Endodermal cell (in vitro differentiated cells): Measurements from ENCODE around the gene LAMTOR4. TPM values are rescaled to one million over a fixed set of nuclear protein-coding genes. Genes with fewer than 3 reads are reported as not detected.

Experiments
- DNase-seq: peaks from one replicate; pipeline ENCODE4 v3.0.0-alpha.2; 2017
- H3K27ac ChIP-seq: 2 replicates; pipeline ENCODE4 v1.5.1; 2013; ENCODE audit warnings: mild to moderate bottlenecking, low read depth, low read length, moderate library complexity
- H3K27me3 ChIP-seq: 2 replicates; pipeline ENCODE4 v1.6.1; 2013; ENCODE audit warnings: mild to moderate bottlenecking, low read length, moderate library complexity; ENCODE audit not compliant: insufficient read depth, control insufficient read depth, poor library complexity, severe bottlenecking
- H3K36me3 ChIP-seq: 2 replicates; pipeline ENCODE4 v1.7.0; 2013; ENCODE audit warnings: mild to moderate bottlenecking, low read length, moderate library complexity; ENCODE audit not compliant: control insufficient read depth, insufficient read depth
- H3K4me1 ChIP-seq: one replicate; pipeline ENCODE4 v1.7.0; 2013; ENCODE audit warnings: low read length; ENCODE audit not compliant: control insufficient read depth, insufficient read depth
- H3K4me3 ChIP-seq: 2 replicates; pipeline ENCODE4 v1.5.1; 2013; ENCODE audit warnings: mild to moderate bottlenecking, low read length, moderate library complexity
- H3K9ac ChIP-seq: 2 replicates; pipeline ENCODE4 v1.6.1; 2013; ENCODE audit warnings: mild to moderate bottlenecking, low read length, moderate library complexity; ENCODE audit not compliant: poor library complexity, severe bottlenecking; ENCODE audit errors: extremely low read depth
- H3K9me3 ChIP-seq: 2 replicates; pipeline ENCODE4 v1.6.1; 2013; ENCODE audit warnings: mild to moderate bottlenecking, low read length, moderate library complexity; ENCODE audit not compliant: control insufficient read depth
- H3K27ac Mint-ChIP-seq: 2 replicates; pipeline ENCODE4 v1.8.0; 2020; ENCODE audit warnings: mixed read lengths
- H3K27me3 Mint-ChIP-seq: 2 replicates; pipeline ENCODE4 v1.8.0; 2021; ENCODE audit warnings: mild to moderate bottlenecking, mixed read lengths; ENCODE audit not compliant: insufficient read depth
- H3K36me3 Mint-ChIP-seq: 2 replicates; pipeline ENCODE4 v1.8.0; 2020; ENCODE audit warnings: low read depth, mixed read lengths
- H3K4me1 Mint-ChIP-seq: 2 replicates; pipeline ENCODE4 v1.8.0; 2020; ENCODE audit warnings: mixed read lengths
- H3K4me3 Mint-ChIP-seq: 2 replicates; pipeline ENCODE4 v1.8.0; 2020; ENCODE audit warnings: mild to moderate bottlenecking, moderate library complexity, mixed read lengths
- H3K9me3 Mint-ChIP-seq: 2 replicates; pipeline ENCODE4 v1.8.0; 2020; ENCODE audit warnings: mild to moderate bottlenecking, mixed read lengths
- WGBS, 2 experiments: methylation state at CpG; one replicate each; pipeline versions ENCODE4 v1.1.5 to v1.1.7; 2013; ENCODE audit warnings: missing lambda C conversion rate in 2 of 2, mixed read lengths in 1 of 2; ENCODE audit not compliant: insufficient coverage in 1 of 2, insufficient read length in 1 of 2; 5-methylcytosine and 5-hydroxymethylcytosine counted together
- total RNA-seq, 2 donors: library from RNA; stranded (reverse); fragmentation: NEBNext Ultra II Directional in 1 of 2; extraction: Animal tissue kit (Norgen Biotek cat#: 25700) in 1 of 2; gene quantifications; 2 replicates in 1 of 2; 3 replicates in 1 of 2; pipeline ENCODE4 v1.2.1, GENCODE V29; 2021
- TF ChIP-seq, protein P1 (sequence below): fragments of 200-600 bp; sonication (generic); conservative IDR thresholded peaks from 2 replicates; pipeline ENCODE4 v1.5.0; 2021; ENCODE audit warnings: antibody characterized with exemption, mild to moderate bottlenecking

LAMTOR4 gene
- total RNA-seq, 2 donors from 2014 or later, result 155 to 188 TPM

- H3K4me1 ChIP-seq, result no peaks in the 10 kb centered on the region
- H3K9me3 ChIP-seq, result no peaks in the 10 kb centered on the region
- no peaks in the 10 kb centered on the region for H3K27me3 ChIP-seq
- WGBS, 2 experiments, result 83 to 89% methylated on average over 12 to 13 of the region's 13 CpGs
- TF ChIP-seq, protein P1, sequence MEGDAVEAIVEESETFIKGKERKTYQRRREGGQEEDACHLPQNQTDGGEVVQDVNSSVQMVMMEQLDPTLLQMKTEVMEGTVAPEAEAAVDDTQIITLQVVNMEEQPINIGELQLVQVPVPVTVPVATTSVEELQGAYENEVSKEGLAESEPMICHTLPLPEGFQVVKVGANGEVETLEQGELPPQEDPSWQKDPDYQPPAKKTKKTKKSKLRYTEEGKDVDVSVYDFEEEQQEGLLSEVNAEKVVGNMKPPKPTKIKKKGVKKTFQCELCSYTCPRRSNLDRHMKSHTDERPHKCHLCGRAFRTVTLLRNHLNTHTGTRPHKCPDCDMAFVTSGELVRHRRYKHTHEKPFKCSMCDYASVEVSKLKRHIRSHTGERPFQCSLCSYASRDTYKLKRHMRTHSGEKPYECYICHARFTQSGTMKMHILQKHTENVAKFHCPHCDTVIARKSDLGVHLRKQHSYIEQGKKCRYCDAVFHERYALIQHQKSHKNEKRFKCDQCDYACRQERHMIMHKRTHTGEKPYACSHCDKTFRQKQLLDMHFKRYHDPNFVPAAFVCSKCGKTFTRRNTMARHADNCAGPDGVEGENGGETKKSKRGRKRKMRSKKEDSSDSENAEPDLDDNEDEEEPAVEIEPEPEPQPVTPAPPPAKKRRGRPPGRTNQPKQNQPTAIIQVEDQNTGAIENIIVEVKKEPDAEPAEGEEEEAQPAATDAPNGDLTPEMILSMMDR, result no peak
- H3K27ac Mint-ChIP-seq, result peak overlapping the region; percentile 64
- H3K9me3 Mint-ChIP-seq, result no peaks in the 10 kb centered on the region
- H3K9ac ChIP-seq, result no peak overlapping the region
- peaks cover 6% of the 10 kb centered on the region for H3K36me3 Mint-ChIP-seq
- no peak overlapping the region for H3K4me3 Mint-ChIP-seq
- H3K4me3 ChIP-seq, result no peak overlapping the region
- no peak overlapping the region for H3K27ac ChIP-seq
- peaks cover 8% of the 10 kb centered on the region for H3K4me1 Mint-ChIP-seq
- H3K27me3 Mint-ChIP-seq, result no peaks in the 10 kb centered on the region
- peaks cover 5% of the 10 kb centered on the region for H3K36me3 ChIP-seq
- DNase-seq, result no peak
Observed at GRCh38 chr7:100122067-100122466, 26.7 kb upstream of the LAMTOR4 start.

DNA sequence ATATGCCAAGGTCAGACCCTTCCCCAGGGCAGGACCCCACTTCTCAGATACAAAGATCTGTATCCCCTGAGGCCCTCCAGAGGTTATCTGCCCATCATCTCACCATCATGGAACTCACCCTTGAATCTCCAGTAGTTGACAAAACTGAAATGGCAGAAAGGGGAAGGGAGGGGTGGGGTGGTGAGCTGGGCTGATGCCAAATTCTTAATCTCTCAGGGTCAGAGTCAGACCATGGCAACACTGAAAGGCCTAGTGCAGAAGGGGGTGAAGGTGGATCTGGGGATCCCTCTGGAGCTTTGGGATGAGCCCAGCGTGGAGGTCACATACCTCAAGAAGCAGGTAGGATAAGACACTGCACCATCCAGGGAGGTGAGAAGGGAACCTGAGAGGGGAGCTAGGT lies 26.1 kb upstream of the LAMTOR4 start:
- Histone ChIP-seq H3K4me3 (no peak overlapping the region), H3K9me3 (no peaks in the 10 kb centered on the region), H3K27me3 (no peaks in the 10 kb centered on the region), H3K9ac (no peak overlapping the region), H3K36me3 (peaks cover 5% of the 10 kb centered on the region), H3K4me1 (no peaks in the 10 kb centered on the region), H3K27ac (no peak overlapping the region)
- Mint-ChIP-seq H3K27ac (no peak overlapping the region), H3K9me3 (no peaks in the 10 kb centered on the region), H3K4me3 (no peak overlapping the region), H3K36me3 (peaks cover 6% of the 10 kb centered on the region), H3K27me3 (no peaks in the 10 kb centered on the region), H3K4me1 (peaks cover 8% of the 10 kb centered on the region)
- TF ChIP-seq, protein P1, result no peak
- WGBS, 2 experiments, result 90 to 100% methylated on average over 1 of the region's 1 CpG
- DNase-seq, result no peak

GRCh38 chr7:100124301-100125230 lies 24.2 kb upstream of the LAMTOR4 start:
- Histone ChIP-seq H3K27ac (no peak overlapping the region), H3K9ac (no peak overlapping the region), H3K9me3 (no peaks in the 10 kb centered on the region), H3K27me3 (peaks cover 12% of the 10 kb centered on the region), H3K4me1 (no peaks in the 10 kb centered on the region), H3K36me3 (peaks cover 5% of the 10 kb centered on the region), H3K4me3 (no peak overlapping the region)
- H3K36me3 Mint-ChIP-seq, result peaks cover 6% of the 10 kb centered on the region
- peaks cover 6% of the 10 kb centered on the region for H3K4me1 Mint-ChIP-seq
- H3K4me3 Mint-ChIP-seq, result peak overlapping the region; percentile 96
- peaks cover 18% of the 10 kb centered on the region for H3K27me3 Mint-ChIP-seq
- H3K9me3 Mint-ChIP-seq, result no peaks in the 10 kb centered on the region
- H3K27ac Mint-ChIP-seq, result no peak overlapping the region
- no peak for DNase-seq
- TF ChIP-seq, protein P1, result no peak
- WGBS, 2 experiments, result 88 to 99% methylated on average over 2 to 4 of the region's 4 CpGs
